Liver (tissue), 3 donors: ENCODE results near the gene PLB1.

Experiments
- CTCF ChIP-seq: fragments of 150-350 bp; IDR thresholded peaks from 2 replicates; pipeline ENCODE4 v1.5.1; 2017; ENCODE audit warnings: improper control_type of control experiment, low read depth, low read length; ENCODE audit not compliant: missing input control
- EGR1 ChIP-seq, 2 donors: IDR thresholded peaks; 2 replicates each; pipeline ENCODE4 v1.6.1; 2016 to 2018; ENCODE audit warnings: antibody characterized with exemption in 2 of 2, low read depth in 2 of 2
- MAX ChIP-seq: IDR thresholded peaks from 2 replicates; pipeline ENCODE4 v1.6.1; 2016; ENCODE audit warnings: antibody characterized with exemption
- REST ChIP-seq: IDR thresholded peaks from 2 replicates; pipeline ENCODE4 v1.6.1; 2016; ENCODE audit warnings: antibody characterized with exemption, mild to moderate bottlenecking
- SP1 ChIP-seq: IDR thresholded peaks from 2 replicates; pipeline ENCODE4 v1.6.1; 2018; ENCODE audit warnings: antibody characterized with exemption, mild to moderate bottlenecking
- TAF1 ChIP-seq: conservative IDR thresholded peaks from 2 replicates; pipeline ENCODE4 v1.6.1; 2016; ENCODE audit warnings: antibody characterized with exemption, mild to moderate bottlenecking
- YY1 ChIP-seq: IDR thresholded peaks from 2 replicates; pipeline ENCODE4 v1.6.1; 2016; ENCODE audit warnings: antibody characterized with exemption, mild to moderate bottlenecking
- donor health status: healthy.
- donor health status: healthy.

- TF ChIP-seq MAX (no peak), YY1 (no peak), CTCF (no peak), SP1 (no peak), REST (no peak), TAF1 (no peak), EGR1 (IDR thresholded peaks at IDR 0.05; ENCODE audit: low read depth in 2 of 2) (no peak)
Measured at GRCh38 chr2:28643911-28644334, 148.1 kb downstream of the PLB1 start.
